ENCODE measurements around the gene SORCS2.

SORCS2 gene

DNA sequence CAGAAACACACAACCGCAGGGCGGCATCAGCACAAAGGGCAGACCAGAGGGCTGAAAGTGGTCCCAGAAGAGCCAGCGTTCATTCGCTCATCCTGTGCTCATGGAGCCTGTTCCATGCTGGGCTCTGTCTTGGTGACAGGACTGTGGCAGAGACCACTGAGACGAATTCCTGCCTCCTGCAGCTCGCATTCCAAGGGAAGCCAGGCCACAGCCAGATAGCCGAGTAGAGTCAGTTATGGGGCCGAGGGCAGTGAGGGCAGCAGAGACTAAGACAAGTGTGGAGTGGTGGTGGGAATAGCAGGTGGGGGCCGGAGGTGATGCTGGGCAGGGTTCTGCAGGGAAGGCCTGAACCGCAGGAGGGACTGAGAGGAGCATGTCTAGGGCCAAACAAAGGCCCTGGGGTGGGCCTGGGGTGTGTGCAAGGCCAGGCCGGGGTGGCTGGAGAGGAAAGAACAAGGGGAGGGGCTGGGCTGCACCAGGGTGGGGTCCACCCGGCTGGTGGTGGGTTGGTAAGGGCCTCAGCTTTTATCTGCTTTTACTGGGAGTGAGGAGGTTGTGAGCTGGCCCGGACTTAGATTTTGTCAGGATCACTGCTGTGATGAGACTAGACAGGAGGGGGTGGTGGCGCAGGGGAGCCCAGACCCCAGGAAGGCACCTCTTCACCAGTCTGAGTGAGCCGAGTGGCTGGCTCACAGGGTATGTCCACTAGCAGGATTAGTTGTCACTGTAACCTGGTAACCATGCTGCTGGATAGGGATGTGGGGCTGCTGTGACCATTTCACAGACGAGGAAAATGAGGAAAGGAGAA is 236.1 kb downstream of the SORCS2 start:
- 83% methylated on average over 14 of the region's 16 CpGs for WGBS (ENCODE audit: insufficient coverage)
- no peak overlapping the region for H3K4me3 ChIP-seq (ENCODE audit: control insufficient read depth in 1 of 7, extremely low read depth in 1 of 7, insufficient read depth in 4 of 7, low read depth in 2 of 7, low read length in 6 of 7)
- H3K27me3 ChIP-seq (replicated peaks in 2 of 5; ENCODE audit: control insufficient read depth in 4 of 5, insufficient read depth in 5 of 5, low read length in 4 of 5): peaks cover 0 to 13% (median 5%) of the 10 kb centered on the region in 5 experiments
- H3K9me3 ChIP-seq (ENCODE audit: control extremely low read depth in 1 of 5, control insufficient read depth in 4 of 5, insufficient read depth in 2 of 5, low read depth in 1 of 5, low read length in 4 of 5): no peaks in the 10 kb centered on the region
- ChIA-PET CTCF (no interaction called here), POLR2A (no interaction called here)
- no peak for DNase-seq
- no peak overlapping the region for H3K27ac ChIP-seq (ENCODE audit: insufficient read depth in 1 of 2, low read depth in 1 of 2, low read length in 2 of 2, poor library complexity in 1 of 2, severe bottlenecking in 2 of 2)
- H3K36me3 ChIP-seq (ENCODE audit: control insufficient read depth in 4 of 4, insufficient read depth in 4 of 4, low read length in 3 of 4): no peaks in the 10 kb centered on the region
- H3K4me1 ChIP-seq (ENCODE audit: control extremely low read depth in 1 of 4, control insufficient read depth in 4 of 4, insufficient read depth in 4 of 4, low read length in 3 of 4): no peaks in the 10 kb centered on the region

DNA sequence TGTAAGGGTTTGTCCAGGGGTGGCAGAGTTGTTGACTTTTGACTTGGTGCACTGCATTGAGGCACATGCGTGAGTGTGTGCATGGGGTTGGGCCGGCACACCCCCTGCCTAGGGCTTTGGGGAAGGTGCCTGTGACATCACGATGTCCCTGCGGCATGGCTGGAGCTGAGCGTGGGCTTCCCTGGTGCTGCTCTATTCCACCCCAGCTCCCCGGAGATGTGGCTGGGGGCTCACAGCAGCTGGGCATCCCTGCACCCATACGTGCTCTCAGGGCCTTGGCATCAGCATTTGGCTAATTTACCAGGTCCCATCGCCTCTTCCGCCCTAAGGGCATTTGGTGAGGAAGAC is 236.7 kb downstream of the SORCS2 start:
- Histone ChIP-seq H3K4me1 (ENCODE audit: control extremely low read depth in 1 of 4, control insufficient read depth in 4 of 4, insufficient read depth in 4 of 4, low read length in 3 of 4) (no peaks in the 10 kb centered on the region), H3K36me3 (ENCODE audit: control insufficient read depth in 4 of 4, insufficient read depth in 4 of 4, low read length in 3 of 4) (no peaks in the 10 kb centered on the region), H3K27me3 (replicated peaks in 2 of 5; ENCODE audit: control insufficient read depth in 4 of 5, insufficient read depth in 5 of 5, low read length in 4 of 5) (peaks cover 0 to 15% (median 5%) of the 10 kb centered on the region in 5 experiments), H3K4me3 (ENCODE audit: control insufficient read depth in 1 of 7, extremely low read depth in 1 of 7, insufficient read depth in 4 of 7, low read depth in 2 of 7, low read length in 6 of 7) (no peak overlapping the region), H3K9me3 (ENCODE audit: control extremely low read depth in 1 of 5, control insufficient read depth in 4 of 5, insufficient read depth in 2 of 5, low read depth in 1 of 5, low read length in 4 of 5) (no peaks in the 10 kb centered on the region), H3K27ac (ENCODE audit: insufficient read depth in 1 of 2, low read depth in 1 of 2, low read length in 2 of 2, poor library complexity in 1 of 2, severe bottlenecking in 2 of 2) (no peak overlapping the region)
- ChIA-PET CTCF (no interaction called here), POLR2A (no interaction called here)
- no peak for DNase-seq
- WGBS (ENCODE audit: insufficient coverage): 86% methylated on average over 8 of the region's 9 CpGs

DNA sequence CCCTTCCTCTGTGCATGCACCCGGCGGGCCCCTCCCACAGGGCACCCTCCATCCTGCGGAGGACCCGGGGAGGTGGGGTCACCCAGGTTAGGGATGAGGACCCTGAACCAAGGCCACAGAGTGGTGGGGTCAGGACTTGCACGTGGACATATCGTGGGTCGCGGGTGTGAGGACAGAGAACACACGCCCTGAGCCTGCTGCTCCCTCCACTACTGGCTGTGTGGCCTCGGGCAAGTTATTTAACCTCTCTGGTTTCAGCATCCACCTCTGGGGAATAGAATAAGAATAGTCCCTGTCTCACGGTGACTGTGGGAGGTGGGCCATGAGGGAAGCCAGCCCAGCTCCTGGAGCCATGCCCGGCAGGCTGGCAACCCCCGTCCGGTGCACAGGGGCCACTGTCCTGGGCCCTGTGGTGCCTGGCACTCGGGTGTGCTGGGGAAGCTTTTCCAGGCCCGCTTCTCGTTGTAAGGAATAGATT is 237.3 kb downstream of the SORCS2 start:
- CTCF ChIA-PET: no interaction called here
- Histone ChIP-seq H3K4me1 (ENCODE audit: control extremely low read depth in 1 of 4, control insufficient read depth in 4 of 4, insufficient read depth in 4 of 4, low read length in 3 of 4) (no peaks in the 10 kb centered on the region), H3K27me3 (replicated peaks in 2 of 5; ENCODE audit: control insufficient read depth in 4 of 5, insufficient read depth in 5 of 5, low read length in 4 of 5) (peaks cover 0 to 19% (median 5%) of the 10 kb centered on the region in 5 experiments), H3K4me3 (ENCODE audit: control insufficient read depth in 1 of 7, extremely low read depth in 1 of 7, insufficient read depth in 4 of 7, low read depth in 2 of 7, low read length in 6 of 7) (no peak overlapping the region), H3K36me3 (ENCODE audit: control insufficient read depth in 4 of 4, insufficient read depth in 4 of 4, low read length in 3 of 4) (no peaks in the 10 kb centered on the region), H3K27ac (ENCODE audit: insufficient read depth in 1 of 2, low read depth in 1 of 2, low read length in 2 of 2, poor library complexity in 1 of 2, severe bottlenecking in 2 of 2) (no peak overlapping the region), H3K9me3 (ENCODE audit: control extremely low read depth in 1 of 5, control insufficient read depth in 4 of 5, insufficient read depth in 2 of 5, low read depth in 1 of 5, low read length in 4 of 5) (no peaks in the 10 kb centered on the region)
- 69% methylated on average over 11 of the region's 17 CpGs for WGBS (ENCODE audit: insufficient coverage)
- no peak for DNase-seq
- POLR2A ChIA-PET: no interaction called here

DNA sequence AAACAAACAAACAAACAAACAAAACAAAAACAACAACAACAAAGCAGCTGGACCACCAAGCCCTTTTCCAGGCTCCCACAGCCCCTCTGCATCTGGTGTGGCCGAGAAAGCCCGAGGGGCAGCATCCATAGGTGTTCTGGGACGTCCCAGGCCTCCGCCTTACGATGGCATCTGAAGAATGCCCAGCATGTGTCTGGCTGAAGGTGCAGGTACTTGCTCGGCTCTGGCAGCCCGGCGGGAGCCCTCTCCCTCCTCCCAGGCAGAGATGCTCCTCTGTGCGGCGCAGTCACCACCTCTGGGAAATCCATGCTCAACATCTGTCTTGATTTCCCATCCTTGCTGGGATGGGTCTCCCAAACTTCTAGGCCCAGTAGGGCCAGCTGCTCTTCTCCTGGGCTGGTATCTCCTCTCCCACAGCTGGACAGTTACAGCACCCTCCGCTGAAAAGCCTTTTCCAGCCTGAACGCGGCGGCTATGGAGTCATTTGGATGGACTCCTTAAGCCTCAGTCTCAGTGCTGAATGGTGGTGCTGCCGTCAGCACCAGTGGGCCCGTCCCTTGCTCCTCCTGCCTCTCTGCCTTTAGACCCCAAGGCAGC is 238.1 kb downstream of the SORCS2 start:
- no peaks in the 10 kb centered on the region for H3K36me3 ChIP-seq (ENCODE audit: control insufficient read depth in 4 of 4, insufficient read depth in 4 of 4, low read length in 3 of 4)
- H3K4me3 ChIP-seq (ENCODE audit: control insufficient read depth in 1 of 7, extremely low read depth in 1 of 7, insufficient read depth in 4 of 7, low read depth in 2 of 7, low read length in 6 of 7): no peak overlapping the region
- POLR2A ChIA-PET: no interaction called here
- H3K27me3 ChIP-seq (replicated peaks in 2 of 5; ENCODE audit: control insufficient read depth in 4 of 5, insufficient read depth in 5 of 5, low read length in 4 of 5): peaks cover 0 to 24% (median 5%) of the 10 kb centered on the region in 5 experiments
- no peaks in the 10 kb centered on the region for H3K4me1 ChIP-seq (ENCODE audit: control extremely low read depth in 1 of 4, control insufficient read depth in 4 of 4, insufficient read depth in 4 of 4, low read length in 3 of 4)
- 53% methylated on average over 16 of the region's 16 CpGs for WGBS (ENCODE audit: insufficient coverage)
- no peak overlapping the region for H3K27ac ChIP-seq (ENCODE audit: insufficient read depth in 1 of 2, low read depth in 1 of 2, low read length in 2 of 2, poor library complexity in 1 of 2, severe bottlenecking in 2 of 2)
- no peaks in the 10 kb centered on the region for H3K9me3 ChIP-seq (ENCODE audit: control extremely low read depth in 1 of 5, control insufficient read depth in 4 of 5, insufficient read depth in 2 of 5, low read depth in 1 of 5, low read length in 4 of 5)
- DNase-seq: no peak
- CTCF ChIA-PET: no interaction called here

DNA sequence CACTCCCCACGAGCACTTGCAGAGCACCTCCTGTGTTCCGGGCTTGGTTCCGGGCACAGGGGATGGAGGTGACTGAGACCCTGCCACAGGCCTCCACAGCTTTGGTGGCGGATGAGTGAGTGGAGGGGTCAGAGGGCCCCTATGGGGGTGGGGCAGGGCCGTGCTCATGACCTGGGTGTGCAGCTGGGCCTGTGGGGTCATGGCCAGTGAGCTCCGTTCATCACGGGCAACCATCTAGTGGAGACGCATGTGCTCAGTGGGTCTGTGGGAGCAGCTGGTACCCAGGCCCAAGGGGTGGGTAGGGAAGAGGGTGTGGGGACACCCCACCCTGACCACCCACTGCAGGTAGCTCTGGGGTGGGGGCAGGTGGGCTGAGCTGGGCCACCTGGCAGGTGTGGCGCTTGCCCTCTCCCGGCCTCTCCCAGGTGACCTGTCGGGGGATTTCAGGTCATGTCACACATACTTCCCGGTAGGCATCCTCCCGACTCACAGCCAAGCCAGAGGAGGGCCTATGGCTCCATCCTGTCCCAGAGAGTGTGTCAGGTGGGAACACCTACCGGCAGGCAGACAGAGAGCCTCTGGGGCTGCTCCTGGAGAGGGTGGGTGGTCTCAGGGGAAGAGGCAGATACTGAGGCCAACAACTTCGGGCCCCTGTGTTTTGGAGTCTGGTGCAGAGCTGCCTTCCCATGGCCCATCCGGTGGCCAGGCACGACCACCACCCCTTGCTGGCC is 238.8 kb downstream of the SORCS2 start:
- Histone ChIP-seq H3K4me1 (ENCODE audit: control extremely low read depth in 1 of 4, control insufficient read depth in 4 of 4, insufficient read depth in 4 of 4, low read length in 3 of 4) (no peaks in the 10 kb centered on the region), H3K27ac (ENCODE audit: insufficient read depth in 1 of 2, low read depth in 1 of 2, low read length in 2 of 2, poor library complexity in 1 of 2, severe bottlenecking in 2 of 2) (no peak overlapping the region), H3K27me3 (replicated peaks in 2 of 5; ENCODE audit: control insufficient read depth in 4 of 5, insufficient read depth in 5 of 5, low read length in 4 of 5) (peaks cover 0 to 28% (median 5%) of the 10 kb centered on the region in 5 experiments), H3K36me3 (ENCODE audit: control insufficient read depth in 4 of 4, insufficient read depth in 4 of 4, low read length in 3 of 4) (no peaks in the 10 kb centered on the region), H3K9me3 (ENCODE audit: control extremely low read depth in 1 of 5, control insufficient read depth in 4 of 5, insufficient read depth in 2 of 5, low read depth in 1 of 5, low read length in 4 of 5) (no peaks in the 10 kb centered on the region), H3K4me3 (ENCODE audit: control insufficient read depth in 1 of 7, extremely low read depth in 1 of 7, insufficient read depth in 4 of 7, low read depth in 2 of 7, low read length in 6 of 7) (no peak overlapping the region)
- ChIA-PET CTCF (no interaction called here), POLR2A (no interaction called here)
- DNase-seq: no peak
- 84% methylated on average over 12 of the region's 17 CpGs for WGBS (ENCODE audit: insufficient coverage)

DNA sequence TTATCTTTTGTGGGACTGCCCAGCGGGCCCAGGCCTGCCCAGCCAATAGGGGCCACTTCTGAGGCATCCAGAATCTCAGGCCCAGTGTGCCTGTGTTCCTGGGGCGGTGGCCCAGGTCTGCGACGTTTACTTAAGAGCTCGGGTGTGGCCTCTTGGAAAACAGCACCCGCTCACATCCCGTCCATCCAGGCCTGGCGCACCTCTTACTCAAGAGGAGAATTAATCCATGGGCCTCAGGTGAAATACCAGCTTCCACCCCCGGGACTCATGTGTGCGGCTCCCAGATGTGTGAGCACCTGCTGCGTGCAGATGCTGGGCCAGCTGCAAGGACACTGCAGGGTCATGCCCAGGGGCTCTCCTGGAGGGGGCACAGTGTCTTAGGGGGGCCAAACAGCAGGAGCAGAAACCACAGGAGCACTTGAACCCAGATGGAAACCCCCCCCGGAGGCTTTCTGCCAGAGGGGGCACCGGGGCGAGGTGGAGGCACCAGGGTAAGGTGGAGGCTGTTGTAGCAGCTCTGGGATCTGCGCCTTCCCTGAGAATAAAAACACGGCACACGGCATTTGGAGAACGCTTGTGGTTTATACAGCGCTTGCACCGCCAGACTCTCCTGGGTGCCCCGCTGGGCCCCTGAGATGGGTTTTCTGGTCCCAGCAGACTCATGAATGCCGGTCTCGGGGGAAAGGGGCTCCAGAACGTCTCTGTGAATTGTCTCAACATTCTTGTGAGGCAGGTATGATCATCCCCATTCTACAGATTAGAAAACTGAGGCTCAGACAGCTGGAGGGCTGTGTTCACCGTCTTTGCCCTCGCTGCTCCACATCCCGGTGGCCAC is 239.6 kb downstream of the SORCS2 start:
- 92% methylated on average over 25 of the region's 27 CpGs for WGBS (ENCODE audit: insufficient coverage)
- no peaks in the 10 kb centered on the region for H3K4me1 ChIP-seq (ENCODE audit: control extremely low read depth in 1 of 4, control insufficient read depth in 4 of 4, insufficient read depth in 4 of 4, low read length in 3 of 4)
- ChIA-PET POLR2A (no interaction called here), CTCF (no interaction called here)
- H3K27me3 ChIP-seq (replicated peaks in 2 of 5; ENCODE audit: control insufficient read depth in 4 of 5, insufficient read depth in 5 of 5, low read length in 4 of 5): peaks cover 0 to 28% (median 5%) of the 10 kb centered on the region in 5 experiments
- DNase-seq: no peak
- H3K4me3 ChIP-seq (ENCODE audit: control insufficient read depth in 1 of 7, extremely low read depth in 1 of 7, insufficient read depth in 4 of 7, low read depth in 2 of 7, low read length in 6 of 7): no peak overlapping the region
- H3K9me3 ChIP-seq (ENCODE audit: control extremely low read depth in 1 of 5, control insufficient read depth in 4 of 5, insufficient read depth in 2 of 5, low read depth in 1 of 5, low read length in 4 of 5): no peaks in the 10 kb centered on the region
- no peaks in the 10 kb centered on the region for H3K36me3 ChIP-seq (ENCODE audit: control insufficient read depth in 4 of 4, insufficient read depth in 4 of 4, low read length in 3 of 4)
- H3K27ac ChIP-seq (ENCODE audit: insufficient read depth in 1 of 2, low read depth in 1 of 2, low read length in 2 of 2, poor library complexity in 1 of 2, severe bottlenecking in 2 of 2): no peak overlapping the region

Measured in common myeloid progenitor, CD34-positive (primary cell).